Activated T-helper 9 cell treated with anti-CD3 and anti-CD28 coated beads, Interleukin-2, amount 50 U/mL, for 16 hours (primary cell): ENCODE data around the gene CFAP99.
"Not testable (repeated sequence)": the region's sequence is repeated elsewhere in the genome, so short reads cannot be mapped to it uniquely, and the experiment has no call there.

Source experiments
- DNase-seq: peaks from one replicate; pipeline ENCODE4 v3.0.0-alpha.2; 2020; ENCODE audit warnings: low read depth

CFAP99 gene

DNA sequence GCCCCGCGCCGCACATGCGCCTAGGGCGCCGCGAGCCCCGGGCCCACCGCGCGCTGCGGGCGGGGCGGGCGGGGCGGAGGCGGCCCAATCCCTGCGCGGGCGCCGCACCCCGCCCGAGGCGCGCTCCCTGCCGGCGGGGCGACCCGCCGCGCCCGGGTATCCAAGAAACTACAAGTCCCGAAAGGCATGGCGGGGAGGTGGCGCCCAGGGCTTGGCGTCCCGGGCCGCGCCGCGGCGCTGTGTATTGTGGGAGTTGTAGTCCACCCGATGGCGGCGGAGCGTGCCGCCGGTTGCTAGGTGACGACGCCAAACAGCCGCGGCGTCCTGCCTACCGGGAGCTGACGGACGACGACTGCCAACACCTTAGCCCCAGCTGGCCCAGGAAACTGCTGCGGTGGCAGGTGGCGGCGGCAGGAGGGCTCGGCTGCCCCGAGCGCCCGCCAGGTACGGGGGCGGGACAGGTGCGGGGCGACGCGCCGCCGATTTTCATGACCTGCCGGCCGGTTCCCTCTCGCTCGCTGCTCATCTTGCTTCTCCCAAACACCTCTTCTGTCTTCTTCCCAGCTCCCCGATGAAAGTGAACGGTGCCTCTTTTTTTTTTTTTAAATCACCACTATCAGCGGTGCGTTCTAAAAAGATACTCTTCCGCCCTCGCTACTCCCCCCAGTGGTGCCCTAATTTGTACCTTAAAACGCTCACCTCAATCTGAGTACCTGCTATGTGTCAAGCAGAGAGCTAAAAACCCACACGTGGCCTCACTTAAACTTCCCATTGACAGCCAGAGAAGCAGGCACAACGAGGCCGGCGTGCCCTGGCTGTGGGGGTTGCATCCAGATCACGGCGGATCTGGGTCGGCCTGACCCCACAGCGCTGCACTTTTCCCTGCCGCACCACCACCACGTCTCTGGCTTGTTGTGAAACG lies at the start of gene CFAP99:
TSS of gene CFAP99 (plus strand) at position 306 of the 922 bp plus-strand sequence.
- DNase-seq: peak; percentile 98

- DNase-seq: no peak
Measured at GRCh38 chr4:2370597-2371320, 48.0 kb upstream of the CFAP99 start.

- DNase-seq: no peak
Measured at GRCh38 chr4:2371765-2372487, 46.8 kb upstream of the CFAP99 start.

- DNase-seq: no peak
Measured at GRCh38 chr4:2372488-2373030, 46.2 kb upstream of the CFAP99 start.

- DNase-seq: no peak
Measured at GRCh38 chr4:2373532-2373931, 45.2 kb upstream of the CFAP99 start.

DNA sequence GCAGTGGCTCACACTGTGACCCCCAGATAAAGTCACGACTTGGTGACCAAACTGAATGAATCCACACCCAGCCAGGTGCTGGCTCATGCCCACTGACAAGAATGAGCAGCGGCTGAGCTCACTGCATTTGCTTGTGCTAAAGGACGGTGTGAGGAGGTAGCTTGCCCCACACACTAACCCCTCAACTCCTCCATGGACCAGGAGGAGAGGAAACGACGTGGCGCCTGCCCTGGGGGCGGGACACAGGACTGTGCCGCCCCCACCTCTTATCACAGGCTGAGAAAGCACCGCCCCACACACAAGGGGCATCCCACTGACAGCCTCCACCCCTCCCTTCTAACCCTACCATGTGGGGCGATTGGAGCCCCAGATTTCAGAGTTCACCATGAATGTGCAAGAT lies 43.3 kb upstream of the CFAP99 start:
- DNase-seq: no peak

- DNase-seq: no peak
Measured at GRCh38 chr4:2377241-2377640, 41.5 kb upstream of the CFAP99 start.

GRCh38 chr4:2378401-2378800 lies 40.4 kb upstream of the CFAP99 start:
- no peak for DNase-seq

GRCh38 chr4:2378898-2379297 lies 39.9 kb upstream of the CFAP99 start:
- no peak for DNase-seq

DNA sequence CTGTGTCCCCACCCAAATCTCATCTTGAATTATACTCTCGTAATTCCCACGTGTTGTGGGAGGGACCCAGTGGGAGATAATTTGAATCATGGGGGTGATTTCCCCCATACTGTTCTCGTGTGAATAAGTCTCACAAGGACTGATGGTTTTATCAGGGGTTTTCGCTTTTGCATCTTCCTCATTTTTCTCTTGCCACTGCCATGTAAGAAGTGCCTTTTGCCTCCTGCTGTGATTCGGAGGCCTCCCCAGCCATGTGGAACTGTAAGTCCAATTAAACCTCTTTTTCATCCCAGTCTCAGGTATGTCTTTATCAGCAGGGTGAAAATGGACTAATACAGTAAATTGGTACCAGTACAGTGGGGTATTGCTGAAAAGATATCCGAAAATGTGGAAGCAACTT lies 38.2 kb upstream of the CFAP99 start:
- not testable (repeated sequence) for DNase-seq

- DNase-seq: not testable (repeated sequence)
Measured at GRCh38 chr4:2382769-2383202, 36.0 kb upstream of the CFAP99 start.

DNA sequence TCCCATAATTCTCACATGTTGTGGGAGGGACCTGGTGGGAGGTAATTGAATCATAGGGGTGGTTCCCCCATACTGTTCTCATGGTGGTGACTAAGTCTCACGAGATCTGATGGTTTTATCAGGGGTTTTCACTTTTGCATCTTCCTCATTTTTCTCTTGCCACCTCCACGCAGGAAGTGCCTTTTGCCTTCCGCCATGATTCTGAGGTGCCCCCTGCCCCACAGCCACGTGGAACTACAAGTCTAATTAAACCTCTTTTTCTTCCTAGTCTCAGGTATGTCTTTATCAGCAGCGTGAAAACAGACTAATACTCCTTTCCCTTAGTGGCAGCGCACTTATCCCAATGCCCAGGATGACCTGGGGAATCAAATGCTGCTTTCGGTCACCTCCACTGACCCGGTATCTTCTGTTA lies 35.5 kb upstream of the CFAP99 start:
- DNase-seq: not testable (repeated sequence)

DNA sequence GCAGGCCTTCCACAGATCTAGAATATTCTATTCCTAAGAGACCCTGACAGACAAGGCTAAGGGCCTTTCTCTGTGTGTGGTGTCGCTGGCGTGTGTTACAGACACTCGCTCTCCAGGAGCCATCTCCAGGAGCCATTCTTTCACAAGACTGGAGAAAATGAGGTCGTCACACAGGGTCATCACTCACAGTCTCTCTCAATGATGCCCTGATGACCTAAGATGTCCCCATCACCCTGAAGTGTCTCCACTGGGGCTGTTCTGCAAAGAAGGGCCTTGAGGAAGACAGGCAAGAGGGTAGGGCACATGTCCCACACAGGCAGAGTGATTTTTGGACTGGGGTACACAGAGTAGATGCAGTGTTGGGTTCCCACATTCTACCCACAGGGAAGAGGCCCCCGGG lies 35.0 kb upstream of the CFAP99 start:
- no peak for DNase-seq

DNA sequence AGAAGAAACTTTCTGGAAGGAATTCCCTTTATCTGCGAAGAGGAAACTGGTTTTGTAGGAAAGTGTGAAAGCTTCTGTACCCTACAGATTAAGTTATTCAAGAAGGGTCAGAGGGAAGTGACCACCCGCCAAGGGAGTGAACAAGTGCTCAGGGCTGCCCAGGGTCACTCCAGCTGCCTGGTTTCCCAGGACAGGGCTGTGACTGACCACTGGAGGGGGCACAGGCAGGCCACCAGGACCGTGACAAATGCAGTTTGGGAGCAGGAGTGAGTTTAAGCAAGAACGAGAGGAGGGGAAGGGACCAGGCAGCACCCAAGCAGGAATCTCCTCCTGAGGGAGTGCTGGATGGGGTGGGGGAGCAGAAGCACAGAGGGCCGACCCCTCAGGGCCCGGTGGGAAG lies 34.5 kb upstream of the CFAP99 start:
- DNase-seq: no peak

DNA sequence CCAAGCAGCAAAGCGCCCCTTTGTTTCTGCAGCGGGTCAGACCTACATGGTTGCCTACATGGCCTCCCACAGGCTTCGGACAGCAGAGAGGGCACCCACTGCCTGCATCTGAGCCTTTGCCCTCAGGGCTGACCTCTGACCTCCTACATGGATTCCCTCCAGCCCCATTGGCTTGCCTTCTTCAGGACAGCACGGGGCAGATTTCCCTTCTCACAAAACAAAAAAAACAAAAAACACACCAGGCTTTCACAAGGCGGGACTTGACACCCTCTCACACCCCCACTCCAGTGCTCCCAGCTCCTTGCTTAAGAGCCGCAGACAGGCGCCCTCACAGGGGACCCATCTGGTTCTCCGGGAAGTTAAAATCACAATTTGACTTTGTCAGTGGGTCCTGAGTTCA lies 33.2 kb upstream of the CFAP99 start:
- DNase-seq: no peak

DNA sequence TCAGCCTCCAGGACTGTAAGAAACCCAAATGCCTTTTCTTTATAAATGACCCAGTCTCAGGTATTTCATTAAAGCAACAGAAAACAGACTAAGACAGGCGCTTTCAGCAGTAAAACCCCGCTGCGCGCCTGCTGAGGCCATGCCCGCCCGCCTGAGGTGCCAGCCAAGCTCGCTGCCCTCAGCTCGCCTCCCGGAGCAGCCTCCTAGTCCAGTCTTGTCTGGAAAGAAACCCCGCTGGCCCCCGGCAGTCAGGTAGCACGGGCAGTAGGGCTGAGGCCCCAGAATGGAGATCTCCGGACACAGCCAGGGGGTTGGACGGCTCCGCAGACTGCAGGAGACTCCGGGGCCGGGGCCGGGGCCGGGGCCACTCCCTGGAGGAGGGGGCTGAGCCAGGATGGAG lies 32.0 kb upstream of the CFAP99 start:
- DNase-seq: no peak

DNA sequence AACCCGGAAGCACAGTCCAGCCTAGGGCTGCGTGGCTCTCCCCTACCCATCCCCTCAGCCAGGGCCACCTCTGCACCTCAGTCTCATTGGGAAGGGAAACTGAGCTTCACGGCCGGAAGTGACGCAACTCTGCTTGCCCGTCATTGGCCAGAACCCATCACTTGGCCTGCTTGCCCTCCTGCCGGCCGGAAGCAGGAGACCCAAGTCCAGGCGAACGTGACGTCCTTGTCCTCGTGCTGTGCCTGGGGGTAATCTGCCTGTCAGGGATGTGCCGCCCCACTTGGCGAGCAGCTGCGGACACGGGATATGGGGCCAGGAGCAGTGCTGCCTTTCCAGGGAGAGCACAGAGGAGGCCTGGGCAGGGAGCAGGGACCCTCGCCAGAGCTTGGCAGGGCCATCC lies 31.5 kb upstream of the CFAP99 start:
- DNase-seq: no peak

DNA sequence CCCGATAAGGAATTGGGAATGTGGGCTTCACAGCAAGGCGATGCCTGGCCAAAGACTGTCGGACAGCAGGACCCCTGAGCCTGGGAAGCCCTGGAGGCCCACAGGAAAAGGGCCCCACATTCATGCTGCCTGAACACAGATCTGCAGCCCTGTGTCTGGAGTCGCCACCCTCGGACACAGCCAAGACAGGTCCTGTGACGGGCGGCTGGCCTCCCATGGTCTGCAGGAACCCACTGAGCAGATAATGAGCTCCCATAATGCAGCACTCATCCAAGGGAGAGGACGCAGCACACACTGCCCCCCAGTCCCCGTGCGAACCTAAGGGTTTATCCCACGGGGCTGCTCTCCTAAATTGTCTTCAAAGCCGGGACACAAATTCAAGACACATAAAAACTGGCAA lies 30.9 kb upstream of the CFAP99 start:
- DNase-seq: no peak

GRCh38 chr4:2388429-2389182 lies 30.1 kb upstream of the CFAP99 start:
- DNase-seq: no peak

DNA sequence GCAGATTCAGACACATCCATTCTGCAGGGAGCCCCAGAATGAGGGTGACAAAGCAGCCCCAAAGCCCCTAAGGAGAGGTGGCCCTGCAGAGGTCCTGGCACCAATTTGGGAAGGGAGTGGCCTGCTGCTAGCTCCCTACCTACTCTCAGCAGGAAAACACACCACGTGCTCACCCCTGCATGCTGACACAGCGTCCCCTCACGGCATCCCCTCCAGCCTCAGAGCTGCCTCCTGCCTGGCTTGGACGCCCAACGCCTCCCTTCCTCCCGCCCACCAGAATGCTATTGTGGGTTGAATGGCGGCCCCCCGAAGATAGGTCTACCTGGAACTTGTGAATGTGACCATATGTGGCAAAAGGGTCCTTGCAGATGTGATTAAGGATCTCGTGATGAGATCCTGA lies 29.1 kb upstream of the CFAP99 start:
- no peak for DNase-seq

DNA sequence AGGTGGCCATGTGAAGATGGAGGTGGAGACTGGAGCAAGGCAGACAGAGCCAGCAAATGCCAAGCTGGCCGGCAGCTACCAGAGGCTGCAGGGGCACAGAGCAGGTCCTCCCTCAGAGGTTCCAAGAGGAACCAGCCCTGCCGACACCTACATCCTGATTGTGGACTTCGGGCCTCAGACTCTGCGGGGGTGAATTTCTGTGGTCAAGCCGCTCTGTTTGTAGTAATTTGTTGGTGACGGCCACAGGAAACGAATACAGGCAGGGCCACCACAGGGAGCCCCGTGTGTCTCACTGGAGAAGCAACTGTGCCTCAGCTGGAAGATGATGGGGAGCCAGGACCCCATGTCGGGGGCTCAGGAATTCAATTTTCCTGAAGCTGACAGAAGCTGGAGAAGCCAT lies 28.6 kb upstream of the CFAP99 start:
- no peak for DNase-seq
